Bronchial epithelial cell (primary cell): Measurements from ENCODE around the gene PKNOX2. TPM values are rescaled to one million over a fixed set of nuclear protein-coding genes. Genes with fewer than 3 reads are reported as not detected.

ENCODE experiments used
- DNase-seq: peaks from one replicate; pipeline ENCODE4 v3.0.0-alpha.2; 2010; ENCODE audit warnings: low read depth
- FAIRE-seq: peaks from 2 replicates; lab custom pipeline; 2011; peaks lifted over from hg19 to GRCh38; lab: Jason Lieb, UNC
- H3K27me3 ChIP-seq: 2 replicates; pipeline ENCODE4 v1.5.1; 2011; ENCODE audit warnings: low read length; ENCODE audit not compliant: control insufficient read depth, insufficient read depth
- H3K36me3 ChIP-seq: 2 replicates; pipeline ENCODE4 v1.5.1; 2011; ENCODE audit warnings: low read length; ENCODE audit not compliant: control insufficient read depth, insufficient read depth
- H3K4me3 ChIP-seq: 2 replicates; pipeline ENCODE4 v1.5.1; 2011; ENCODE audit warnings: mild to moderate bottlenecking, low read depth, low read length, control low read depth
- total RNA-seq: library from RNA; depleted of rRNA; stranded (reverse); fragments of >200 nt; gene quantifications from 2 replicates; pipeline ENCODE4 v1.2.1, GENCODE V29; 2014
- TF ChIP-seq, protein P1 (sequence below): IDR thresholded peaks from 2 replicates; pipeline ENCODE4 v1.5.1; 2011; ENCODE audit warnings: mild to moderate bottlenecking, moderate library complexity, low read length, control low read depth, inconsistent platforms; ENCODE audit not compliant: insufficient read depth, severe bottlenecking

PKNOX2 gene
- total RNA-seq, 1 donor from 2014 or later = not detected

DNA sequence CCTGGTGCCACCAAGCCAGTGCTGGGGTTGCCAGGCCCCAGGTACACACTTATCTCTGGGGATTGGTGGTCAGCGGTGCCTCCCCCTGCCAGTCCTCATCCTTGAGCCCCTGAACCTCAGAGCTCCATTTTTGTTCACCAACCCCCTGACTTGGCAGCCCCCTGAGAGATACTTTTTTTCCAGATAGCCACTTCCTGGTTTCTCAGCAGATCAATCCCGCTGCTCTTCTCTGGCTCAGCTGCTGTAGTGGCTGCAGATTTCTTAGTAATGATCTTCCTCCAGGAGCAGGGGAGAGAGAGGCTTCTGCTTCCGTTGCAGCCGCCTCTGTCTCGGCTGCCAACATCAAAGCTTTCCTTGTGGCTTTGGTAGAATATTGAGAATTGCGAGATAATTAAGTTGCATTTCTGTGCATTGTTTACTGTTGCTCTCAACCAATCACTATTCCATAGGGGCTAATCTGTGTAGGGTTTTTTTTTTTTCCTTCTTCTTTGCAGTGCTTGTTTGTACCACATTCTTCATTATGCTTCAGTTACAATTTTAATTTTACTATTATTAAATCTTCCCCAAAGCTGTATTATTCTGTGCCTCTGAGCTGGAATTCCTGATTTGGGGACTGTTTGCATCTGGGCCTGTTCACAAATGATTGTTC lies 92.1 kb downstream of the PKNOX2 start:
- peaks cover 3% of the 10 kb centered on the region for H3K27me3 ChIP-seq
- TF ChIP-seq, protein P1, sequence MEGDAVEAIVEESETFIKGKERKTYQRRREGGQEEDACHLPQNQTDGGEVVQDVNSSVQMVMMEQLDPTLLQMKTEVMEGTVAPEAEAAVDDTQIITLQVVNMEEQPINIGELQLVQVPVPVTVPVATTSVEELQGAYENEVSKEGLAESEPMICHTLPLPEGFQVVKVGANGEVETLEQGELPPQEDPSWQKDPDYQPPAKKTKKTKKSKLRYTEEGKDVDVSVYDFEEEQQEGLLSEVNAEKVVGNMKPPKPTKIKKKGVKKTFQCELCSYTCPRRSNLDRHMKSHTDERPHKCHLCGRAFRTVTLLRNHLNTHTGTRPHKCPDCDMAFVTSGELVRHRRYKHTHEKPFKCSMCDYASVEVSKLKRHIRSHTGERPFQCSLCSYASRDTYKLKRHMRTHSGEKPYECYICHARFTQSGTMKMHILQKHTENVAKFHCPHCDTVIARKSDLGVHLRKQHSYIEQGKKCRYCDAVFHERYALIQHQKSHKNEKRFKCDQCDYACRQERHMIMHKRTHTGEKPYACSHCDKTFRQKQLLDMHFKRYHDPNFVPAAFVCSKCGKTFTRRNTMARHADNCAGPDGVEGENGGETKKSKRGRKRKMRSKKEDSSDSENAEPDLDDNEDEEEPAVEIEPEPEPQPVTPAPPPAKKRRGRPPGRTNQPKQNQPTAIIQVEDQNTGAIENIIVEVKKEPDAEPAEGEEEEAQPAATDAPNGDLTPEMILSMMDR = no peak
- no peak overlapping the region for H3K4me3 ChIP-seq
- FAIRE-seq = no peak
- no peak for DNase-seq
- no peaks in the 10 kb centered on the region for H3K36me3 ChIP-seq

DNA sequence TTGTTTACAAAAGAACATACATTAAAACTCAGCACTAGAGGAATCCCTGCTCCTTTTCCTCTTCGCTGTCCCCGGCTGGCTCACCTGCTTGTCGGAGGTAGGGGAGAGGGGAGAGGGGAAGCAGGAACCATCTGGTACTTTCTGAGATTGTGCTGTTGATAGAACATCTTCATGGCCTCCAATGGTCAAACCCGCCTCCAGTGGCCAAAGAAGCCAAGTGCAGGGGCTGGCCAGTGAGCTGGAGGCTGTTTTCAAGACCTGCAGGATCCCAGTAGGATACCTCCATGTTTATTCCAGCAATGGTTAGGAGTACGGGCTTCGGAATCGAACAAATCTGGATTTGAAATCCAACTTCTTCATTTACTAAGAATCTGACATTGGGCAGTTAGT lies 92.6 kb downstream of the PKNOX2 start:
- Histone ChIP-seq H3K4me3 (no peak overlapping the region), H3K36me3 (no peaks in the 10 kb centered on the region), H3K27me3 (peaks cover 5% of the 10 kb centered on the region)
- DNase-seq (no peak), FAIRE-seq (no peak)
- TF ChIP-seq, protein P1 = no peak

DNA sequence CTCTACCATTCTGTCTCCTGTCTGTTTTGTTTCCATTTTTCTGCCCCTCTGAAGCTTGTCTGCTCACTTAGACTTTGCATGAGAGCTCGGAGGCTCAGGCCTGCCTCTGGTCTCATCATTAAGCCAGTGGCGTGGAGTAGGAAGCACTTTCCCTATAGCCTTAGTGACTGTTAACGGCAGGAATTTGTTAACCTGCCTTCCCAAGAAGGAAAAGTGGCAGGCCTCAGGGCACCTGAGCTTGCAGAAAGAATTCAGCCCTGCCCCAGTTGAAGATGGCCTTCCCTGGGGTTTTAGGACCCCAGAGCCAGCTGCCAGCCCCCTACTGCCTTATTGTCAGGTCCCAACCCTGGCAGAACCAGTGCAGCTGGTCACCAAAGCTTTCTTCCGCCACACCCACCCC lies 93.2 kb downstream of the PKNOX2 start:
- no peak for DNase-seq
- TF ChIP-seq, protein P1 = no peak
- FAIRE-seq = no peak
- Histone ChIP-seq H3K4me3 (no peak overlapping the region), H3K36me3 (no peaks in the 10 kb centered on the region), H3K27me3 (peaks cover 10% of the 10 kb centered on the region)

DNA sequence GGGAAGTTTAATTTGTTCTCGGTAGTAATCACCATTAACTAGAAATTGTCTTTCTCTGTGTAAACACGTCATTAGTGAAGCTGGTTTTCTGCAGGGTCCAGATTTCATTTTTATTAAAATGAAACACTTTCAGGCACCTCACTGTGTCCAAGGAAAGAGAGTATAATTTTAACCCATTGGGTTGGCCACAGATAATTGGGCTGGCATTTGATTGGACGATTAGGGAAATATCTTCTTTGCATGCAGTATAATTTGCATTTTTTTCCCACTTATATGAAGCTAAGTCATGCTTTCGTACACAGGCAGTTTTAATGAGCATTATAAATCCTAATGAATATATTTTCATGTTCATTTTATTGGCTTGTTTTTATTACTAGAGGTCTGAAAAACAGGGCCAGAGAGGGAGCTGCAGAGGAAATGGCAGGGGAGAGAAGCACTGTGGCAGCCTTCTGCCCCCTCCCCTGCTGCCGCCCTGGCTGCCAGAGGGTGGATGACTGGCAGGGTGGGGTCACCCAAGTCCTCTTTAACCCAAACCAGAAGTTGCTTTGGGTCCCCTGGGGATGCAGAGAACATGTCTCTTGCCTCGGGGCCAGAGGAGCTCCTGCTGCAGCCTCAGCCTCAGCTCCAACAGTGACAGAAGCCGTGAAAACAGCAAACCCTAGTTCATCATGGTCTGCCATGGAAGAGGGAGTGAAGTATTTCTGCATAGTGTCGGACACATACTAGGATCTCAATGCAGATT lies 93.9 kb downstream of the PKNOX2 start:
- no peak for FAIRE-seq
- TF ChIP-seq, protein P1 = no peak
- no peak overlapping the region for H3K4me3 ChIP-seq
- H3K27me3 ChIP-seq = peaks cover 16% of the 10 kb centered on the region
- no peaks in the 10 kb centered on the region for H3K36me3 ChIP-seq
- DNase-seq = no peak

DNA sequence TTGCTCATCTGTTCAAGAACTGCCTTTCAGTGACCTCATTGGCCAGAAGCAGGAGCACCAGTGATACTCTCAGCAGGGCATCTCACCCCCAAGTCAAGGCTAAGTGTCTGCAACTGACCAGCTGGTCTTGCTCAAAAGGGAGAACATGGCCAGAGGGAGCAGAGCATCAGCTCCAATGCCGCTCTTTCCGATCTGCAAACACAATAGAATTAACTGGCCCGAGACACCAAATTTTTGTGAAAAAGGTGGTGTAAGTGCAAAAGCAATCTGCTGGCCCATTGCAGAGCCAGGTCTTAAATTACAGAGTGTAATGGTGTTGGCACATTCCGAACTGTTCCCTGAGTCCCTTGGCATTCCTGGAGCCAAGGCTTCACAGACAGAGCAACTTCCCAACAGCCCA lies 97.0 kb downstream of the PKNOX2 start:
- Histone ChIP-seq H3K4me3 (no peak overlapping the region), H3K36me3 (no peaks in the 10 kb centered on the region), H3K27me3 (peaks cover 17% of the 10 kb centered on the region)
- TF ChIP-seq, protein P1 = no peak
- DNase-seq (no peak), FAIRE-seq (no peak)
